ENCODE measurements around the gene SLMAP.
A peak's percentile ranks its signal among the peaks of the same experiment; 100 is the strongest.
"Not testable (repeated sequence)": the region's sequence is repeated elsewhere in the genome, so short reads cannot be mapped to it uniquely, and the experiment has no call there.

The SLMAP gene

DNA sequence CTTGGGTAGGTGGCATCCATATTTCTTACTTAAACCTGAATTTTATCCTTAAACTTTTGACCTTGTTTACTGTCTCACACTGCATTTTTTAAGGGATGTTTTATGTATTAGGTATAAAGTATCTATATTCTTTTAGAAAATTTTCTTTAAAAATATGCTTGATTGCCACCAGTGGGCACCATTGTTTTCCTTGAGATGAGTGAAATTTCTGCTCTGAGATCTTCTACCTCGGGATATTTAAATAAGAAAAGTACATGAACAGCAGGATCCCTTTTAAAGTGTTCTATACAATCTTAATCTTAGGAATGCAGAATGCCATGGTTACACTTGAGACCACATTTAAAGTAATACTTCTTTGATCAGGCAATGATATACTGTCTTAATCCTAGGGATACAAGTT lies 108.7 kb downstream of the SLMAP start:
- no peaks in the 10 kb centered on the region for H3K9me3 ChIP-seq (ENCODE audit: control insufficient read depth in 2 of 2, low read length in 2 of 2)
- H3K27ac ChIP-seq (ENCODE audit: low read depth in 2 of 2, low read length in 2 of 2), result no peak overlapping the region
- H3K27me3 ChIP-seq (ENCODE audit: control insufficient read depth in 2 of 2, insufficient read depth in 2 of 2, low read length in 2 of 2), result no peaks in the 10 kb centered on the region
- H3K36me3 ChIP-seq (ENCODE audit: control insufficient read depth in 2 of 2, insufficient read depth in 2 of 2, low read length in 2 of 2), result peaks cover 20 to 27% of the 10 kb centered on the region in 2 donors
- no peak overlapping the region for H3K9ac ChIP-seq (ENCODE audit: low read depth in 1 of 2, low read length in 2 of 2)
- no peaks in the 10 kb centered on the region for H3K4me1 ChIP-seq (ENCODE audit: control insufficient read depth in 2 of 2, insufficient read depth in 2 of 2, low read length in 2 of 2)
- H3K4me3 ChIP-seq (ENCODE audit: low read length in 2 of 2), result no peak overlapping the region

DNA sequence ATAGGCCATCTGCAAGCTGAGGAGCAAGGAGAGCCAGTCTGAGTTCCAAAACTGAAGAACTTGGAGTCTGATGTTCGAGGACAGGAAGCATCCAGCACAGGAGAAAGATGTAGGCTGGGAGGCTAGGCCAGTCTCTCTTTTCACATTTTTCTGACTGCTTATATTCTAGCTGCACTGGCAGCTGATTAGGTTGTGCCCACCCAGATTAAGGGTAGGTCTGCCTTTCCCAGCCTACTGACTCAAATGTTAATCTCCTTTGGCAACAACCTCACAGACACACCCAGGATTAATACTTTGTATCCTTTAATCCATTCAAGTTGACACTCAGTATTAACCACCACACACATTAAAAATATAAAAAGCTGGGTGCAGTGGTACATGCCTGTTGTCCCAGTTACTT lies 113.0 kb downstream of the SLMAP start:
- not testable (repeated sequence) for H3K9ac ChIP-seq (ENCODE audit: low read depth in 1 of 2, low read length in 2 of 2); H3K4me1 ChIP-seq (ENCODE audit: control insufficient read depth in 2 of 2, insufficient read depth in 2 of 2, low read length in 2 of 2); H3K36me3 ChIP-seq (ENCODE audit: control insufficient read depth in 2 of 2, insufficient read depth in 2 of 2, low read length in 2 of 2); H3K9me3 ChIP-seq (ENCODE audit: control insufficient read depth in 2 of 2, low read length in 2 of 2); H3K27me3 ChIP-seq (ENCODE audit: control insufficient read depth in 2 of 2, insufficient read depth in 2 of 2, low read length in 2 of 2); H3K27ac ChIP-seq (ENCODE audit: low read depth in 2 of 2, low read length in 2 of 2); H3K4me3 ChIP-seq (ENCODE audit: low read length in 2 of 2)

DNA sequence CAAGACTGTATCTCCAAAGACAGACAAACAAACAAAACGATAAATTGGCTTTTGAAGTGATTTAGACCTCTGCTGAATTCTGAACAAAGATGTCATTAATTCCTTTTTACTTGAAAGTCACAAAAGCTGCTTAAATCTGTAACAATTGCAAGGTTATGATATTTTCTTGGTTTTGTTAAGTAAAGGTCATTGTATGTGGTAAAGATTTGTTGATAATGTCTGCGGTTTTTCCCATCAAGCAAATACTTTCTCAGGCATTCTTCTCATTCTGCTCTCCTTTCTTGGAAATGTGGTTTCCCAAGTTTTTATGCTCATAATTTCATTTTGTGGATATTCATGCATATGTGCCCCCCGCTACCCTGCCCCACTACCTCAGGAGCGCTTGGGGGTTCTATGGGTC lies 116.5 kb downstream of the SLMAP start:
- H3K4me1 ChIP-seq (ENCODE audit: control insufficient read depth in 2 of 2, insufficient read depth in 2 of 2, low read length in 2 of 2), result no peaks in the 10 kb centered on the region
- no peaks in the 10 kb centered on the region for H3K9me3 ChIP-seq (ENCODE audit: control insufficient read depth in 2 of 2, low read length in 2 of 2)
- H3K36me3 ChIP-seq (ENCODE audit: control insufficient read depth in 2 of 2, insufficient read depth in 2 of 2, low read length in 2 of 2), result peaks cover 0 to 3% of the 10 kb centered on the region in 2 donors
- H3K27ac ChIP-seq (ENCODE audit: low read depth in 2 of 2, low read length in 2 of 2), result no peak overlapping the region
- H3K9ac ChIP-seq (ENCODE audit: low read depth in 1 of 2, low read length in 2 of 2), result no peak overlapping the region
- H3K27me3 ChIP-seq (ENCODE audit: control insufficient read depth in 2 of 2, insufficient read depth in 2 of 2, low read length in 2 of 2), result no peaks in the 10 kb centered on the region
- no peak overlapping the region for H3K4me3 ChIP-seq (ENCODE audit: low read length in 2 of 2)

DNA sequence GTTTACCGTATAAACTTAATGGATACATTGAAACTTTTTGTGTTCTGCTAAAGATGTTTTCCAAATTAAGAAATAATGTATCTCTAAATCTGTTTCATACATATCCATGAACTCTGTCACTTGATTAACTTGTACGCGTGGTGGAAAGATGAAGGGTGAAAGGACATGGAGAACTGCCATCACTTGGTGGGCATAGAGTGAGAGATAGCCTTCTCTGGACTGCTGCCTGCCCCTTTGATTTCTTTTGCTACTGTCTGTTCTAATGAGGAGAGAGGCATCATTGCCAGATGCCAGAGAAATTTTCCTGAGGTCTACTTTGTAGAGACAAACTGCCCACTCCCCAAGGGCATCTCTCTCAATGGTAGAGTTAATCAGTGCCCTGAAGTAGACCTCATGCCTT lies 120.5 kb downstream of the SLMAP start:
- Histone ChIP-seq H3K9ac (ENCODE audit: low read depth in 1 of 2, low read length in 2 of 2) (no peak overlapping the region), H3K9me3 (ENCODE audit: control insufficient read depth in 2 of 2, low read length in 2 of 2) (no peaks in the 10 kb centered on the region), H3K27me3 (ENCODE audit: control insufficient read depth in 2 of 2, insufficient read depth in 2 of 2, low read length in 2 of 2) (no peaks in the 10 kb centered on the region), H3K4me3 (ENCODE audit: low read length in 2 of 2) (no peak overlapping the region), H3K36me3 (ENCODE audit: control insufficient read depth in 2 of 2, insufficient read depth in 2 of 2, low read length in 2 of 2) (no peaks in the 10 kb centered on the region), H3K4me1 (ENCODE audit: control insufficient read depth in 2 of 2, insufficient read depth in 2 of 2, low read length in 2 of 2) (no peaks in the 10 kb centered on the region), H3K27ac (ENCODE audit: low read depth in 2 of 2, low read length in 2 of 2) (peak overlapping the region in 1 of 2 donors; percentile 7)

- H3K9me3 ChIP-seq (ENCODE audit: control insufficient read depth in 2 of 2, low read length in 2 of 2), result no peaks in the 10 kb centered on the region
- no peaks in the 10 kb centered on the region for H3K36me3 ChIP-seq (ENCODE audit: control insufficient read depth in 2 of 2, insufficient read depth in 2 of 2, low read length in 2 of 2)
- H3K27me3 ChIP-seq (ENCODE audit: control insufficient read depth in 2 of 2, insufficient read depth in 2 of 2, low read length in 2 of 2), result no peaks in the 10 kb centered on the region
- no peak overlapping the region for H3K9ac ChIP-seq (ENCODE audit: low read depth in 1 of 2, low read length in 2 of 2)
- no peaks in the 10 kb centered on the region for H3K4me1 ChIP-seq (ENCODE audit: control insufficient read depth in 2 of 2, insufficient read depth in 2 of 2, low read length in 2 of 2)
- no peak overlapping the region for H3K27ac ChIP-seq (ENCODE audit: low read depth in 2 of 2, low read length in 2 of 2)
- no peak overlapping the region for H3K4me3 ChIP-seq (ENCODE audit: low read length in 2 of 2)
These were observed 121.0 kb downstream of the SLMAP start for GRCh38 chr3:57877116-57877515.

DNA sequence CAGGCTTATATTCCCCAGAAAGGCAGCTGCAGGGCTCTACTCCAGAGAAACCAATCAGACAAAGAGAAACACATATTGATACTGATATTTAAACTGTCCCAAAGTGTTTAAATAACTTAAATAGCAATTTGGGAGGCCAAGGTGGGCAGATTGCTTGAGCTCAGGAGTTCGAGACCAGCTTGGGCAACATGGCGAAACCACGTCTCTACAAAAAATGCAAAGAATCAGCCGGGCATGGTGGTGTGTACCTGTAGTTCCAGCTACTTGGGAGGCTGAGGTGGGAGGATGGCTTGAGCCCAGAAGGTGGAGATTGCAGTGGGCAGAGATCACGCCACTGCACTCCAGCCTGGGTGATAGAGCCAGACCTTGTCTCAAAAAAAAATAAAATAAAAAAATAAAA lies 128.3 kb downstream of the SLMAP start:
- not testable (repeated sequence) for H3K27ac ChIP-seq (ENCODE audit: low read depth in 2 of 2, low read length in 2 of 2); H3K9ac ChIP-seq (ENCODE audit: low read depth in 1 of 2, low read length in 2 of 2); H3K9me3 ChIP-seq (ENCODE audit: control insufficient read depth in 2 of 2, low read length in 2 of 2); H3K36me3 ChIP-seq (ENCODE audit: control insufficient read depth in 2 of 2, insufficient read depth in 2 of 2, low read length in 2 of 2); H3K4me3 ChIP-seq (ENCODE audit: low read length in 2 of 2); H3K4me1 ChIP-seq (ENCODE audit: control insufficient read depth in 2 of 2, insufficient read depth in 2 of 2, low read length in 2 of 2); H3K27me3 ChIP-seq (ENCODE audit: control insufficient read depth in 2 of 2, insufficient read depth in 2 of 2, low read length in 2 of 2)

DNA sequence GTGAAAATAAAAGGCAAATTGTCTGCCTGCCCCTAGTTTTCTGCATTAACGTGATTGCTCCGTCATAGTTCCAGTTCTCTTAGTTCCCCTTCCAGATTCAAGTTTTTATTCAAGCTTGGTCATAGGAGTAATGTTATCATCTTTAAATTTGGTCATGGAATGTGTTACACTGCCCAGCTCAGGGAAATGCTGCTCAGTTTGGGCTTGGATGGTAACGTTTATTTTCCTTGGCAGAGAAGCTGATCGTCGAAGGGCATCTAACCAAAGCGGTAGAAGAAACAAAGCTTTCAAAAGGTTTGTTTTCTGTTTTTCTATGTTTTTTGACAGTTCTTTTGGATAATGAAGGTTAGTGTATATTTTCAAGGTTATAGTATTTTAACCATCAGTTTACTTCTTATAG lies 133.7 kb downstream of the SLMAP start:
- Histone ChIP-seq H3K27me3 (ENCODE audit: control insufficient read depth in 2 of 2, insufficient read depth in 2 of 2, low read length in 2 of 2) (no peaks in the 10 kb centered on the region), H3K4me3 (ENCODE audit: low read length in 2 of 2) (peak overlapping the region in 1 of 2 donors; percentile 38), H3K36me3 (ENCODE audit: control insufficient read depth in 2 of 2, insufficient read depth in 2 of 2, low read length in 2 of 2) (peaks cover 0 to 3% of the 10 kb centered on the region in 2 donors), H3K9ac (ENCODE audit: low read depth in 1 of 2, low read length in 2 of 2) (no peak overlapping the region), H3K9me3 (ENCODE audit: control insufficient read depth in 2 of 2, low read length in 2 of 2) (no peaks in the 10 kb centered on the region), H3K4me1 (ENCODE audit: control insufficient read depth in 2 of 2, insufficient read depth in 2 of 2, low read length in 2 of 2) (no peaks in the 10 kb centered on the region), H3K27ac (ENCODE audit: low read depth in 2 of 2, low read length in 2 of 2) (peak overlapping the region; percentile 6)

GRCh38 chr3:57890874-57891273 lies 134.8 kb downstream of the SLMAP start:
- H3K4me1 ChIP-seq (ENCODE audit: control insufficient read depth in 2 of 2, insufficient read depth in 2 of 2, low read length in 2 of 2), result no peaks in the 10 kb centered on the region
- H3K9me3 ChIP-seq (ENCODE audit: control insufficient read depth in 2 of 2, low read length in 2 of 2), result no peaks in the 10 kb centered on the region
- H3K27me3 ChIP-seq (ENCODE audit: control insufficient read depth in 2 of 2, insufficient read depth in 2 of 2, low read length in 2 of 2), result no peaks in the 10 kb centered on the region
- peak overlapping the region in 1 of 2 donors; percentile 23 for H3K4me3 ChIP-seq (ENCODE audit: low read length in 2 of 2)
- H3K9ac ChIP-seq (ENCODE audit: low read depth in 1 of 2, low read length in 2 of 2), result no peak overlapping the region
- peaks cover 2 to 4% of the 10 kb centered on the region in 2 donors for H3K36me3 ChIP-seq (ENCODE audit: control insufficient read depth in 2 of 2, insufficient read depth in 2 of 2, low read length in 2 of 2)
- H3K27ac ChIP-seq (ENCODE audit: low read depth in 2 of 2, low read length in 2 of 2), result no peak overlapping the region

DNA sequence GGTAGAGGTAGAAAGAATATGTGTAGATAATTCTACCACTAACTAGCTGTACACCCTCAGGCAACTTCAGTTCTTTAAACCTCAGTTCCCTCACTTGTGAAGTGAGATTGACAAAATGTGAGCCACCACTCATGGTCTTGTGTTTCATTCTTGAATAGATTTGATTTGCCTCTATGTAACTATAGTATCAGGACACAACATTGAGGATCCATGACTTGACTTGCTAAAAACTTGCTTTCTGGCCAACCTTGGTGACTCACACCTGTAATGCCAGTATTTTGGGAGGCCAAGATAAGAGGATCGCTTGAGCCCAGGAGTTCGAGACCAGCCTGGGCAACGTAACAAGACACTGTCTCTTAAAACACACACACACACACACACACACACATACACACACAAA lies 136.3 kb downstream of the SLMAP start:
- H3K9me3 ChIP-seq (ENCODE audit: control insufficient read depth in 2 of 2, low read length in 2 of 2), result no peaks in the 10 kb centered on the region
- H3K4me1 ChIP-seq (ENCODE audit: control insufficient read depth in 2 of 2, insufficient read depth in 2 of 2, low read length in 2 of 2), result no peaks in the 10 kb centered on the region
- H3K36me3 ChIP-seq (ENCODE audit: control insufficient read depth in 2 of 2, insufficient read depth in 2 of 2, low read length in 2 of 2), result peaks cover 4 to 5% of the 10 kb centered on the region in 2 donors
- H3K9ac ChIP-seq (ENCODE audit: low read depth in 1 of 2, low read length in 2 of 2), result no peak overlapping the region
- no peak overlapping the region for H3K4me3 ChIP-seq (ENCODE audit: low read length in 2 of 2)
- H3K27ac ChIP-seq (ENCODE audit: low read depth in 2 of 2, low read length in 2 of 2), result no peak overlapping the region
- H3K27me3 ChIP-seq (ENCODE audit: control insufficient read depth in 2 of 2, insufficient read depth in 2 of 2, low read length in 2 of 2), result no peaks in the 10 kb centered on the region

- Histone ChIP-seq H3K4me3 (ENCODE audit: low read length in 2 of 2) (no peak overlapping the region), H3K9me3 (ENCODE audit: control insufficient read depth in 2 of 2, low read length in 2 of 2) (no peaks in the 10 kb centered on the region), H3K27me3 (ENCODE audit: control insufficient read depth in 2 of 2, insufficient read depth in 2 of 2, low read length in 2 of 2) (no peaks in the 10 kb centered on the region), H3K9ac (ENCODE audit: low read depth in 1 of 2, low read length in 2 of 2) (no peak overlapping the region), H3K36me3 (ENCODE audit: control insufficient read depth in 2 of 2, insufficient read depth in 2 of 2, low read length in 2 of 2) (peaks cover 4 to 5% of the 10 kb centered on the region in 2 donors), H3K4me1 (ENCODE audit: control insufficient read depth in 2 of 2, insufficient read depth in 2 of 2, low read length in 2 of 2) (no peaks in the 10 kb centered on the region), H3K27ac (ENCODE audit: low read depth in 2 of 2, low read length in 2 of 2) (no peak overlapping the region)
These were observed 137.0 kb downstream of the SLMAP start for GRCh38 chr3:57893156-57893555.

DNA sequence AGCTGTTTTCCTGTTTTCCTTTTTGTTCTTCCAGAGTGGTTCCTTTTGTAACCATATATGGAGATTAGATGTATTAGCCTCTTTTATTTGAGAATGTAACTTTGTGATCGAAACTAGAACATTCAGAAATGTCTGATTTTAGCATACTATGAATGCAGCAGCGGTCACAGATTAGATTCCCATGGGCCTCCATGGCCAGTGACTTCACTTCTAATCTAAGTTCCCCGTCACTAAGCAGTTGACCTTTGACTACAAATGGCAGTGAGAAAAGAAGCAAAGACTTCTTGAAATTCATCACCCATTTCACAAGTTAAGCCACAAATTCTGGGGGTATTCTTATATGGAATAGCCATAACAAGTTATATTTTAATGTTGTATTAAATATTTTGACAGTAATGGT lies 137.6 kb downstream of the SLMAP start:
- no peak overlapping the region for H3K9ac ChIP-seq (ENCODE audit: low read depth in 1 of 2, low read length in 2 of 2)
- no peak overlapping the region for H3K4me3 ChIP-seq (ENCODE audit: low read length in 2 of 2)
- no peaks in the 10 kb centered on the region for H3K9me3 ChIP-seq (ENCODE audit: control insufficient read depth in 2 of 2, low read length in 2 of 2)
- H3K27ac ChIP-seq (ENCODE audit: low read depth in 2 of 2, low read length in 2 of 2), result no peak overlapping the region
- peaks cover 4 to 5% of the 10 kb centered on the region in 2 donors for H3K36me3 ChIP-seq (ENCODE audit: control insufficient read depth in 2 of 2, insufficient read depth in 2 of 2, low read length in 2 of 2)
- H3K27me3 ChIP-seq (ENCODE audit: control insufficient read depth in 2 of 2, insufficient read depth in 2 of 2, low read length in 2 of 2), result no peaks in the 10 kb centered on the region
- H3K4me1 ChIP-seq (ENCODE audit: control insufficient read depth in 2 of 2, insufficient read depth in 2 of 2, low read length in 2 of 2), result no peaks in the 10 kb centered on the region
